Transverse colon (tissue), 4 donors: Measurements from ENCODE around the gene RASSF4. TPM values are rescaled to one million over a fixed set of nuclear protein-coding genes. Genes with fewer than 3 reads are reported as not detected.
A peak's percentile ranks its signal among the peaks of the same experiment; 100 is the strongest.

Experiments used
- DNase-seq: peaks from one replicate; pipeline ENCODE4 v3.0.0-alpha.2; 2019
- H3K27ac ChIP-seq, 4 donors: fragments of 200-600 bp; sonication (generic); 2 replicates each; pipeline ENCODE4 v1.5.1; 2016 to 2018; ENCODE audit warnings: inconsistent platforms in 4 of 4
- H3K27me3 ChIP-seq: fragments of 200-600 bp; sonication (generic); 2 replicates; pipeline ENCODE4 v1.5.1; 2017; ENCODE audit warnings: inconsistent platforms
- H3K36me3 ChIP-seq, 4 donors: fragments of 200-600 bp; sonication (generic); 2 replicates each; pipeline ENCODE4 v1.5.1; 2017 to 2019; ENCODE audit warnings: inconsistent platforms in 4 of 4
- H3K4me1 ChIP-seq, 4 donors: fragments of 200-600 bp; sonication (generic); 2 replicates each; pipeline ENCODE4 v1.5.1; 2017 to 2020; ENCODE audit warnings: inconsistent platforms in 4 of 4
- H3K4me3 ChIP-seq, 4 donors: fragments of 200-600 bp; sonication (generic); 1 replicate in 1 of 4; 2 replicates in 3 of 4; pipeline versions ENCODE4 v1.5.1 to v1.6.1; 2017 to 2019; ENCODE audit warnings: inconsistent platforms in 4 of 4
- H3K9me3 ChIP-seq, 2 donors: fragments of 200-600 bp; sonication (generic); 2 replicates each; pipeline ENCODE4 v1.5.1; 2017 to 2019; ENCODE audit warnings: inconsistent platforms in 2 of 2
- CTCF ChIP-seq, 5 experiments: fragments of 200-600 bp in 3 of 5; fragments of 450-650 bp in 2 of 5; sonication (generic) in 3 of 5; IDR thresholded peaks; 1 replicate in 2 of 5; 2 replicates in 3 of 5; pipeline ENCODE4 v1.5.1; 2016 to 2017; ENCODE audit warnings: antibody characterized with exemption in 5 of 5, inconsistent platforms in 3 of 5, mild to moderate bottlenecking in 2 of 5, moderate library complexity in 1 of 5
- EP300 ChIP-seq: sonication (generic); formaldehyde crosslinking; IDR thresholded peaks from one replicate; pipeline ENCODE4 v1.6.1; 2017; ENCODE audit warnings: antibody characterized with exemption, low read depth
- POLR2A ChIP-seq: fragments of 450-650 bp; IDR thresholded peaks from one replicate; pipeline ENCODE4 v1.6.1; 2016; ENCODE audit warnings: antibody characterized with exemption, mild to moderate bottlenecking, moderate library complexity
- POLR2AphosphoS5 ChIP-seq, 3 donors: sonication (generic); formaldehyde crosslinking; IDR thresholded peaks; one replicate each; pipeline ENCODE4 v1.6.1; 2016; ENCODE audit warnings: antibody characterized with exemption in 3 of 3
- WGBS, 2 donors: methylation state at CpG; one replicate each; pipeline ENCODE4 v1.1.5; 2018; ENCODE audit warnings: low coverage in 1 of 2; 5-methylcytosine and 5-hydroxymethylcytosine counted together
- in situ Hi-C, 4 donors: fragments of 200-750 bp; cut with MboI; loops; one replicate each; pipeline versions ENCODE4 v1.15.0 to v1.15.1; 2017; ENCODE audit warnings: low sequenced_read_pairs in 3 of 4, low pct_ligation_motif_present in 1 of 4, low pct_unique_long_range_greater_than_20kb in 1 of 4
- intact Hi-C: fragments of 100-400 bp; cut with DNase I; formaldehyde crosslinking; loops from one replicate; pipeline ENCODE4 v1.15.1; 2023; ENCODE audit warnings: low total_unique reads
- total RNA-seq, 4 donors: library from RNA; depleted of rRNA; stranded (reverse); fragments of >200 nt; gene quantifications; one replicate each; pipeline ENCODE4 v1.1.0, GENCODE V29; 2016

Gene RASSF4
- total RNA-seq, 4 donors from 2014 or later, result 26.8 to 37.8 (median 27.5) TPM

DNA sequence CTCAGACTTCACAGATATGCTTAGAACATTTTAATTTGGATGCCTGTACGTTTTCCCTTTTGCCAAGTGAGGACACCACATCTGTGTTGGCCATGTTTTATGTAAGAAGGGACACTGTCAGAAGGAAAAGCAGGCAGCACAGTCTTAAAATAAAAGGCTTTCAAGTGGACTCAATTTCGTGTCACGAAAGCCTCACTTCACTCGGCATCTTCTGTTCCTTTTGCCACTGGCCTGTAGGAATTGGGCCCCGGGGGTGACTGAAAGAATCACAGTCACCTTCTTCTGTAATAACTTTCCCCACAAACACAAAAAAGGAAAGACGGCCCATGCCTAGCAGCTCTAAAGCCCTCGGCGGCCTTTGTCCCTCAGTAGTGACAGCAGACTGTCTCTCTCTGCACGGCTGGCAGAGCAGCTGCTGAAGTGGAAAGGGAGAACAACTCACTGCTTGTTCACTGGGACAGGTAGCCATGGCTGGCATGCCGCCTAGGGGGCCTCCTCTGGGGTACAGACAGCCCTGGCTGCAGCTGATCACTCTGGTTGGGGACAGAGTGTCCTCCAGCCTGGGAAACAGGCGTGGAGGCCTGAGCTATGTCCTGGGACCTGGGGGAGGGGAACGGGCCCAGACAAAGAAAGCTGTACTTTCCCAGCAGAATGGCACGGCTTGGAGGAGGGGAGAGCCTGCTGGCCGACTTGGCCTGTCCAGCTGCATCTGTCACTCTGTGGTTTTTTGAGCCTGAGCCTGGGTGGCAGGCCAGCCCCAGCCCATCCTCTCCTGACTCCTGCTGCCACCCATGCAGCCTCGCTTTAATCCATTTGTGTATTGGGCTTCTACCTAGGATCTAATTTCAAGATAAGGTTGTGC is 4.4 kb downstream of the RASSF4 start:
- peaks cover 13 to 68% (median 33%) of the 10 kb centered on the region in 4 donors for H3K4me1 ChIP-seq
- H3K27ac ChIP-seq, result peak overlapping the region; percentile 64 to 96 (median 81)
- no peak overlapping the region for H3K4me3 ChIP-seq
- DNase-seq, result no peak
- no peaks in the 10 kb centered on the region for H3K27me3 ChIP-seq
- TF ChIP-seq EP300 (no peak), POLR2AphosphoS5 (IDR thresholded peaks at IDR 0.05) (peak in 2 of 3 donors; percentile 48 to 58)
- intact Hi-C loops, result loop anchor here (2.0 kb wide), 1 partner anchor 33 kb away; no protein-coding TSS in a partner anchor
- in situ Hi-C loops, result no loop called here
- no peaks in the 10 kb centered on the region for H3K9me3 ChIP-seq
- H3K36me3 ChIP-seq, result no peaks in the 10 kb centered on the region
- 42 to 56% methylated on average over 5 to 15 of the region's 15 CpGs for WGBS, 2 donors

DNA sequence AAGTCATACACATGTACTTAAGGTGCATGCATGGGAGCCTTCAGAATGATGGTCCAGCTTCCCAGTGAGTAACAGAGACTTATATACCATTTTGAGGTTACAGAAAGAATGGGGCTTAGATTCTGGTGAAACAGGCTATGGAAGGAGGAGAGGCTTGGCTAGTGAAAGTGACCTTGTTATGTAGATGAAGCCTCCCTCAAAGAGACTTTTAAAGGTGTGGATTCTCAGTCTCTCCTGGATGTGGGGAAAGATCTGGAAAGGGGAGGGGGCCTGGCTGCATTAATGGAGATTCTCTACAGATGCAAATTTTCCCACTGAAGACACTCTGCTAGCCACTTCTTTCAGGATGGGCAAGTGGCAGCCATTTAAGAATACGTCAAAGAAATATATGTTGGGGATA is 5.5 kb downstream of the RASSF4 start:
- Histone ChIP-seq H3K4me3 (no peak overlapping the region), H3K27me3 (no peaks in the 10 kb centered on the region), H3K4me1 (peaks cover 13 to 65% (median 30%) of the 10 kb centered on the region in 4 donors), H3K36me3 (no peaks in the 10 kb centered on the region), H3K9me3 (no peaks in the 10 kb centered on the region), H3K27ac (peak overlapping the region; percentile 64 to 96 (median 81))
- in situ Hi-C loops (no loop called here), intact Hi-C loops (no loop called here)
- WGBS, 2 donors, result 95 to 100% methylated on average over 1 of the region's 1 CpG
- DNase-seq, result no peak
- no peak for TF ChIP-seq POLR2AphosphoS5 (IDR thresholded peaks at IDR 0.05)
- no peak for TF ChIP-seq CTCF (IDR thresholded peaks at IDR 0.05)
- TF ChIP-seq POLR2A, result no peak
- TF ChIP-seq EP300, result no peak

DNA sequence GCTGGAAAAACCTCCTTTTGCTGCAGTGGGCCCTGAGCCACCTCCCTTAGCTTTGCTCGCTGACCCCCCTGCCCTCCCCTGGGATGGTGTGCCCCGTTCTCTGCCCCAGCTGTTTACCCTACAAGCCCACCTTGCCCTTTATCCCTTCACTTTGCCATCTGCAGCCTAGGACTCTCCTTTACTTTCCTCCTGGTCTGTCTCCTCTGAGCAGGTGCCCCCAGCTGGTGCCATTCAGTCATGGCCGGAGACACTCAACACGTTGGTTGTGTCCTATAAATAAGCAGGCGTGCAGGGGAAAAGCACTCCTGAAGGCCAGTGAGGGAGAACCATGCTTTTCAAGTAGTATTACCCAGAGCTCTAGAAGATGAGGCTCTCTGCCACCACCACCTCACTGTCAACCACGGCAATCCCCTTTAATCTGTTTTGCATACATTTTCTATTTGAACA is 6.1 kb downstream of the RASSF4 start:
- Histone ChIP-seq H3K4me1 (peaks cover 13 to 59% (median 24%) of the 10 kb centered on the region in 4 donors), H3K36me3 (no peaks in the 10 kb centered on the region), H3K27me3 (no peaks in the 10 kb centered on the region), H3K27ac (peak overlapping the region; percentile 64 to 96 (median 81)), H3K9me3 (no peaks in the 10 kb centered on the region), H3K4me3 (no peak overlapping the region)
- WGBS, 2 donors, result 77 to 97% methylated on average over 5 to 6 of the region's 6 CpGs
- TF ChIP-seq POLR2A (no peak), POLR2AphosphoS5 (IDR thresholded peaks at IDR 0.05) (no peak), EP300 (no peak), CTCF (IDR thresholded peaks at IDR 0.05) (no peak)
- in situ Hi-C loops (no loop called here), intact Hi-C loops (no loop called here)
- DNase-seq, result no peak

DNA sequence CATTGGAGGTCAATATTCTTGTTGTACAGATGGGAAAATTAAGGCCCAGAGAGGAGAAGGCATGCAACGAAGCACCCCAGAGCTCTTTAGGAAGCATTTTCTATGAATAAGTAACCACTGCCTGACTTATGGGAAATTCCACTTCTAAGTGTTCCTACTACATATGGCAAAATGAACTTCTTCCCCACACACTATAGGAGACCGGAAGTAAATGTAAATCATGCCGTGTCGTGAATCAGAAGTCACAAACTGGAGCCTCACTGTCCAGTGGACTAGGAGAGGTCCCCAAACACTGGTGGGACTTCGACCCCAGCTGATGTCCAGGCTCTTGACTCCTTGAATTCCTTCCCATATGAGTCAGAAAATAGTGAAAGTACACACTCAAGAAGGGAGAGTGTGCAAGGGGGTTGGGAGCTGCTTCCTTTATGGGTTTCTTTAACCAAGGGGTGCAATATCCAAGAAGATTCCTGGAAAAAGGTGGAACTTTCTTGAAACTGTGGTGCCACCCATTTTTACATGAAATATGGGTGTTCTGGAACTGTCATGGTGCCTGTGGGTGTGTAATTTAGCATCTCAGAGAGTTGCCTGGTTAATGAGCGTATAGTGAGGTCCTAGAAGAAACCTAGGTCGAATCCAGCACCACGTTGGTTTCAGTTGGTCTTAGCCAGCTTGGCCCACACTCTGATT is 6.7 kb downstream of the RASSF4 start:
- in situ Hi-C loops, result no loop called here
- Histone ChIP-seq H3K9me3 (no peaks in the 10 kb centered on the region), H3K4me1 (peaks cover 12 to 57% (median 23%) of the 10 kb centered on the region in 4 donors), H3K27ac (peak overlapping the region; percentile 64 to 89 (median 70)), H3K4me3 (no peak overlapping the region), H3K36me3 (no peaks in the 10 kb centered on the region), H3K27me3 (no peaks in the 10 kb centered on the region)
- DNase-seq, result no peak
- no peak for TF ChIP-seq CTCF (IDR thresholded peaks at IDR 0.05)
- TF ChIP-seq POLR2A, result no peak
- TF ChIP-seq POLR2AphosphoS5 (IDR thresholded peaks at IDR 0.05), result no peak
- no peak for TF ChIP-seq EP300
- 56 to 70% methylated on average over 8 of the region's 8 CpGs for WGBS, 2 donors
- intact Hi-C loops, result no loop called here
